HG03439 (cell line): ENCODE data around the gene TMEM270.

Experiments
- ATAC-seq: cut with Tn5 transposase; IDR thresholded peaks from one replicate; pipeline ENCODE4 v1.9.1; 2021; ENCODE audit warnings: mild to moderate bottlenecking, moderate library complexity; ENCODE audit not compliant: unreplicated experiment

Gene TMEM270

GRCh38 chr7:73885433-73885974, 24.5 kb downstream of the TMEM270 start:
- ATAC-seq: no peak

DNA sequence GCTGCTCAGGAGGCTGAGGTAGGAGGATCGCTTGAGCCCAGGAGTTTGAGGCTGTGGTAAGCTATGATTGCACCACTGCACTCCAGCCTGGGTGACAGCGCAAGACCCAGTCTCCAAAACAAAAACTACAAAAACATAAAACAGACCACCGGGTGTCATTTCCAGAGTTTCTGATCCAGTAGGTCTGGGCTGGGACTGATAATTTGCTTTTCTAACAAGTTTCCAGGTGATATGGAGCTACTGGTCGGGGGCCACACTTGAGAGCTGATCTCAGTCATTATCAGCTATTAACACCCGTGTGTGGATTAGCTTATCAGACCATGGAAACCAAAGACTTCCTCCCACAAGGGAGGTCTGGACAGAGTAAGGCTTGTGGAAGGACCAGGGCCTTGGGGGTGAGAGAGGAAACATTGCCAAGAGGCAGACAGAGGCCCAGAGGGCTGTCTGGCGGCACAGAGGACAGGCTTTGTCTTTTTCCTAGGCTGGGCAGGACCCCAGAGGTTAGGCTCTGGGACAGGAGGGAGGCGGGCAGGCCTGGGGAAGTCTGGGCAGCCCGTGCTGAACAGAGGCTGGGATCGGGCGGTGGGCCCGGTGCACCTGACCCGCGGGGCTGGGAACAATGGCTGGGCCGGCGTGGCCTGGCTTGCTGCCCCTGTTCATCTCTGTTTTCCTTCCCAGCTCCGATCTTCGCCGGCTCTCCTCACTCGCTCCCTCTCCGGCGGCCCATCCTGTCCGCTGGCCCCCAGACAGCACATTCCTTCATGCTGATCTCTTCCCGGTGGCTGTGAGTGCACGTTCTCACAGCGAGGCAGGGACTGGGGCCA, 25.2 kb downstream of the TMEM270 start:
- ATAC-seq: no peak

GRCh38 chr7:73887762-73888161, 26.8 kb downstream of the TMEM270 start:
- no peak for ATAC-seq

- ATAC-seq: no peak
Observed at GRCh38 chr7:73888959-73889358, 28.0 kb downstream of the TMEM270 start.

DNA sequence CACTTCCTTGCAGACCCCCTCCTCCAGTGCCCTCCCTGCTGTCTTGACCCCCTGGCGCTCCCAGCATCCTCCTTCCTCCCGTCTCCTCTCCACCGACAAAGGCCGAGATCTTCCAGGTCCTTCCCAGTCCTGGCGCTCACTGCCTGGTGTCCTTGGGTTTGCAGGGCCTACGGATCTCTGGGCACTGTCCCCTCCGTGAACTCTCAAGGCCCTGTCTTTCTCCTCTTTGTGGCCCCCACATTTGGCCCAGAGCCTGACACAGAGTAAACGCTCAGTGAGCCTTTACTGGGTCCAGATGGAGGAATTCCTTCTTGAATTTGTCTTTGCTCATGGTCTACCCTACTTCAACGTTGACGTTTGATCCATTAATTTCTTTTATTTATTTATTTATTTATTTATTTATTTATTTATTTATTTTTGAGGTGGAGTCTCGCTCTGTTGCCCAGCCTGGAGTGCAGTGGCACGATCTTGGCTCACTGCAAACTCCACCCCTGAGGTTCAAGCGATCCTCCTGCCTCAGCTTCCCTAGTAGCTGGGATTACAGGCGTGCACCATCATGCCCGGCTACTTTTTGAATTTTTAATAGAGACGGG, 29.7 kb downstream of the TMEM270 start:
- ATAC-seq: no peak

- no peak for ATAC-seq
Observed at GRCh38 chr7:73891178-73891885, 30.4 kb downstream of the TMEM270 start.

- no peak for ATAC-seq
Observed at GRCh38 chr7:73892003-73892999, 31.3 kb downstream of the TMEM270 start.

GRCh38 chr7:73893342-73894101, 32.6 kb downstream of the TMEM270 start:
- no peak for ATAC-seq

- no peak for ATAC-seq
Observed at GRCh38 chr7:73894166-73894565, 33.2 kb downstream of the TMEM270 start.

DNA sequence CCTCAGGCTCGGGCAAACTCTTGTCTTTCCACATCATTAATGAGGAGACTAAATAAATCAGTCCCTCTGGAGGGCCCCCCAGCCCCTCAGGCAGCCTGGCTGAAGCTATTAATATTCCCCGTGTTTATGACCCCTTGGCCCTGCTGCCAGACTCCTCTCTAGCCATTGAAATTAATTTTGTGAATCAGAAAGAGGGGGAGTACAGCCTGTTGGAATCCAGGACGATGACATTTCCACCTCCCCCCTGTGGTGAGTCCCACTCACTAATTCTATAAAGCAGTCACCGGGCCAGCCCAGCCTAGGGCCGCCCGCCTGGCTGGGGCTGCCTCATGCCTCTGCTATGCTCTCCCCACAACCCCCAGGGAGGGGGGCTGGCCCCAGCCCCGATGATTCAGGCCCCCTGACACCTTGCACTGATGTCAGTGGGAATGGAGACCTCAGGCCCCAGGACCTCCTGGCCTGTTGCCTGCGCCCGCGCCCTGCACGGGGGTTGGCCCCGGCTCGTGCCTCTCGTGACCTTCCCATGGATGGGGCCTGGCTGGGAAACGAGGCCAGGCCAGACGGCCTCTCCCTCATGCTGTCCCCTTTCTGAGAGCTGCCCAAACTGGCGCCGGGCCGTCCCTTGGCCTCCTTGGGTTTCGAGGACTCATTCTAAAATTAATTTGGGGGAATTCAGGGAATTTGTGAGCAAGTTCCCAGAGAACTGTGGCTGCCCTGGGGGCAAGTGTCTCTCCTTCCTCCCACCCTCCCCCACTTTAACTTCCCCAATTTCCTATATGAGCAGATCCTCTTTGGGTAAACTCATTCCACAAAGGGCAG, 34.0 kb downstream of the TMEM270 start:
- ATAC-seq: no peak

DNA sequence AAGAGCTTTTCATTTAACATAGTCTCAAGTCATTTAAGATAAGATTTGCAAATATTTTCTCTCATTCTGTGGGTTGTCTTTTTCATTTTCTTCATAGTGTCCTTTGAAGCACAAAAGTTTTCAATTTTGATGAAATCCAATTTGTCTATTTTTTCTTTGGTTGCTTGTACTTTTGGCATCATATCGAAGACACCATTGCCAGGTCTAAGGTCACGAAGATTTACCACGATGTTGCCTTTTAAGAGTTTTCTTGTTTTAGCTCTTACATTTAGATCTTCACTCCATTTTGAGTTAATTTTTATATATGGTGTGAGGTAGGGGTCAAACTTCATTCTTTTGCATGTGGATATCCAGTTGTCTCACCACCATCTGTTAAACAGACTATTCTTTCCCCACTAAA, 34.7 kb downstream of the TMEM270 start:
- no peak for ATAC-seq

GRCh38 chr7:73896454-73896853, 35.5 kb downstream of the TMEM270 start:
- ATAC-seq: no peak

GRCh38 chr7:73899731-73900142, 38.8 kb downstream of the TMEM270 start:
- ATAC-seq: no peak

GRCh38 chr7:73900286-73900685, 39.3 kb downstream of the TMEM270 start:
- ATAC-seq: no peak

- no peak for ATAC-seq
Observed at GRCh38 chr7:73901231-73901822, 40.4 kb downstream of the TMEM270 start.

DNA sequence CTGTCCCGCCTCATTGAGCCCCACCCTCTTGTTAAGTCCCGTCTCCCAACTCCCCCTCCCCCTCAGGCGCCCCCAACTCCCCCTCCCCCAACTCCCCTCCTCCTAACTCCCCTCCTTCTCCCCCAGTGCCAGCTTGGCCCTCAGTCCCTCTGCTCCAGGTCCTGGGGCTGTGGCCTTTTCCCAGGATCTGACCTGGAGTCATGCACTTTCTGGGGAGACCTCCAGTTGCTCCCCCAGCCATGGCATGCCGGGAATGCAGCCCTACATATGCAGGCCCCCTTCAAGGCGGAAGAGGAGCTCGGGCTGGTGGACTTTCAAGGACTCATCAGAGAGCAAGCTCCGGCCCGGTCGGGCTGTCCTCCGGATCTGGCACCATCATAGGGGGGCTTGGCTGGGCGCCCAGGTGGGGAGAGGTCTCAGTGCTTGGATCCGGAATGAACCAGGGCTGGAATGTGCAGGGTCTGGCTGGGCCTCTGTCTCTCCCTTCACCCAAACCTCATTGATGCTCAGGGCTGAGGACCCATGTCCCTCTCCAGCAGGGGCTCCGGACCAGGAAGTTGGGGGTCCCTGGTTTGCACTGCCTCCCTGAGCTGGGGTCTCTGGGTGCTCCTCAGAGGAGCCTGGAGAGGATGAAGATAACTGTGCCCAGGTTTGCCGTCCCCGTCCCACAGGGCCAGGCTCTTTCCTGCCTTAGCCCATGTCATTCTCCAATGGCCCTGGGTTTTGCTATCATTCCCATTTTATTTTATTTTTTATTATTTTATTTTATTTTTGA, 41.1 kb downstream of the TMEM270 start:
- no peak for ATAC-seq

DNA sequence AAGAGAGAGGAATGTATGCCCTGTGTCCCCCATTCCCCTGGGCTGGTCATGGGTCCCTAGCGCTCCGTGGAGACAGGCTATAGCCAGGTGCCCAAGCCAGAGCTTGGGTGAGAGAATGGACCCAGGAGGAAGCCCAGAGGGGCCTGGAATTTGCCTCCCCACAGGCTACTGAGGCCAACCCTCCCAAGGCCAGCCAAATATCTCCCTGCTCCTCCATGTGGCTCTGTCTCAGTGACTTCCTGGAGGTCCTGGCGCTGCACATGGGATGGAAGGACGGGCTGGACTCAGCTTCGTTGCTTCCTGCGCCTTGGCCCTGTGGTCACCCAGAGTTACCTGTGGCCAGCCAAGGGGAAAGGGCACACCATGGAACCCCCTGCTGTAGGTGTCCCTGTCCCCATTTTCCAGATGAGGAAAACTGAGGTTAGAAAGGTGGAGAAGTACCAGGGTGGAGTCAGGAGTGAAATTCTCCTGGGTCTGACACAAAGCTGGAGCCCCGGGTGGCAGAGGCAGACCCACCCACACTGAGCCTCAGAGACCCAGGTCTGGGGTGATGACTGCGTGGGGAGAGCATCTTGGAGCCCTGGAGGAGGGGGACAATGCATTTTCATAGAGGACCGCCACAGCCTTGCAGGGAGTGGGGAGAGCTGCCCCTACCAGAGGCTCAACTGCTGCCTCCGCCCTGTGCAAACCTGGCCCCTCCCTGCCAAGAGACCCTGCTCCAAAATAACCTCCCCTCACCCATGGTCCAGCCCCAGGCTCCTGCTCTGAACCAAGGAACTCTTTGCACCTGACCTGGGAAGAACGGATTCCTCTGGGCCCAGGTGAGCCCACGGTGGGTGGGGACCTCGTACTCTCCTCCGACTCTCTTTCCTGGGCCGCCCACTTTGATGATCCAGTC, 42.6 kb downstream of the TMEM270 start:
- no peak for ATAC-seq
